ENCODE data around the gene SOX9.
"Not testable (repeated sequence)": the region's sequence is repeated elsewhere in the genome, so short reads cannot be mapped to it uniquely, and the experiment has no call there.

The SOX9 gene

GRCh38 chr17:72111336-72111923, 9.4 kb upstream of the SOX9 start:
- DNase-seq (ENCODE audit: low spot score) = no peak

GRCh38 chr17:72111926-72112325, 8.9 kb upstream of the SOX9 start:
- not testable (repeated sequence) for DNase-seq (ENCODE audit: low spot score)

- DNase-seq (ENCODE audit: low spot score) = no peak
Measured at GRCh38 chr17:72113751-72114150, 7.1 kb upstream of the SOX9 start.

DNA sequence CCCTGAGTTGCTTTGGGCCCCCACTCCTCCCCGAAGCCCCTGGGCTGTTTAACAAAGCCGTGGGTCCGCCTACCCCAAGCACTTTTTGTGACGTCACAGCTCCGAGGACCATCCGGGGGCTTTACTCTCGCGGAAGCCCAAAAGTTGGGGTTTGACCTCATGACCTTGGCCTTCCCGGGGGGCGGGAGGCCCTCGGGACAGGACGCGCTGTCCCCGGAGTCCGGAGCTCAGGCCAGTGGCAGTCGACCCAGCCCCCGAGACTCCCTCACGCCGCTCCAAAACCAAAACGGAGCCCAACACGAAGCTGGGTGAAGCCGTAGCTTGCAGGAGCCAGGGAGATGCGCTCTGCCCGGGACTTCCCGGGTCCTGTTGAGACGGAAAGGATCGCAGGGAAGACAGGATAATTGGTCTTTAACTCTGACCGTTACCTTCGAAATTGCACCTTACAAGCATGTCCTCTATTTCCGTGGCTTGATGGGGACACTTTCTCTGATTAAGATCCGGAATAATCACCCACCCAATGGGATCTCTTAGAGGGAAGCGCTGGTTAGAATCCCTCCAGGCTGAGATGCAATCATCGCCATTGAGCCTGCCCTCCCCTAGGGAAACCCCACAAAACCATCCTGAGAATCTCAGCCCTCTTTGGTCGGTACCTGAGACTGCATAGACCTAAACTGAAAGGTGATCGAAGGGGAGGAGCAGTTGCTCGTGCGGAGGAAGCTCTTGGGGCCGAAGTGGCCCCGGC, 4.9 kb upstream of the SOX9 start:
- DNase-seq (ENCODE audit: low spot score) = no peak

DNA sequence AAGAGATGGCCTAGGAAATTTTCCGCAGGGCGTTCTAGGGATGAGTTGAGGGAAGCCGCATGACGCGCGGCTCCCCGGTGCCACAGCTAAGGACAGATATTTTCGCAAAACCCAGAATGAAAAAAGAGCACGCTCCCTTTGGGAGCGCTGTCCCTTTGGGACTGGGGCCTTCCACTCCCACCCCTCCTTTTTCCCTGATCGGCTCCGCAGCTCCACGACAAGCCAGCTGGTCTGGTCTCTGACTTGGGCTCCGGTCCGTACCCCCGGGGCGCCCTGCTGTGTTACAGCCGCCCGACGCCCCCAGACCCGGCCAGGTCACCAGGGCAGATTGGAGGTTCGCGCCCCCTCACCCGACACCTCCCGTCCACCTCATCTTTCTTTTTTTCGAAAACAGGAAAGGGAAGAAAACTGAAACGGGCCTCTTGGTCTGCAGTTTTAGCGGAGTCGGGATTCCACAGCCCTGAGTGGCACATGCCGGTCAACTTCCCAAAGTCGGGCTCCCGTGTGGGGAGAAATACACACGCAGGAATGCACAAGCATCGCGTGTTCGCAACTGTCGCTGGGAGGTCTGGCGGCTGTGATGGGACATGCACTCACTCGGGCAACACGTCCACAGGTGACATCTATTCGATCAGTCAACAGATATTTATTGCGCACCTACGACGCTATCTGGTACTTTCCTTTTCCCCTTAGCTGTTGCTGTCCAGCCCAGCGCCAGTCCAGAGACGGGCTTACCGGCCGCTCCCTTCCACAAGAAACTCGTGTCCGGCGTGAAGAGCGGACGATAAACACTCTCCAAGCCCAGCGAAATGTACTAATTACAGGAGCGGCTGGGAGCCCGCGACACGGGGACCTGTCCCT, 3.9 kb upstream of the SOX9 start:
- DNase-seq (ENCODE audit: low spot score) = no peak

DNA sequence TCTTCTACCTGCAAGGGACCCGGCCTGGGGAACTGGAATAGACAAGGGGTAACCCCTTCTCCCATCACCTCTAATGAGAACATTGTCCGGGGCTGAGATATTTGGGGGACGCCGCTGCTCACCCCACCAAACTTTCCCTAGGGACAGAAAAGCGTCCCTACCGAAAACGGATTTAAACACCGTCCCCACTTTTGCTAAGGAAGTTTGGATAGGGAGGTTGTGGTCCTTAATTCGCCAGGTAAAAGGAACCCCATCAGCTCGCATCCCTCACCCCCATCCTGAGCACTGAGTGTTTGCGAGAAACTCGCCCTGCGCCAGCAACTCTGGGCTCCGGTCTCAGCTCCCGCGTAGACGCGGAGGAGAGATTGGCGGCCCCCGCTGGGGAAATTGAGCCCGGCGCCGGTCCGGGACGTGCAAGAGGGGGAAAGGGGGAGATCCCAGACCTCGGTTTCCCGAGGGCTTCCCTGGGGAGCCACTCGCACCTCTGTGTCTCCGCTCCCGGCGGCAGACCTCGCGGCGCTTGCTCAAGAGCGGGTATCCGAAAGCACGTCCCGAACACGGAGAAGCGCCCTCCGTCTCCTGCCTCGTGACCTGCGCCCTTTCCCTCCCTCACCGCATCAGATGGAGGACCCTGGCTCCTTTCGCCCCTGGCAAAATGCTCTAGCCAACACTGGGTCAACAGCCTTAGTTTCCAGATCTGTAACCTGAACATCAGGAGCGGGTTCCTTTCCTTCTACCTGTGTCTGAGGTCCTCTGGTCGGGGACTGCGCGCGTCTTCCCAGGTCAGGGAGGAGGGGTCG, 3.1 kb upstream of the SOX9 start:
- DNase-seq (ENCODE audit: low spot score) = no peak

DNA sequence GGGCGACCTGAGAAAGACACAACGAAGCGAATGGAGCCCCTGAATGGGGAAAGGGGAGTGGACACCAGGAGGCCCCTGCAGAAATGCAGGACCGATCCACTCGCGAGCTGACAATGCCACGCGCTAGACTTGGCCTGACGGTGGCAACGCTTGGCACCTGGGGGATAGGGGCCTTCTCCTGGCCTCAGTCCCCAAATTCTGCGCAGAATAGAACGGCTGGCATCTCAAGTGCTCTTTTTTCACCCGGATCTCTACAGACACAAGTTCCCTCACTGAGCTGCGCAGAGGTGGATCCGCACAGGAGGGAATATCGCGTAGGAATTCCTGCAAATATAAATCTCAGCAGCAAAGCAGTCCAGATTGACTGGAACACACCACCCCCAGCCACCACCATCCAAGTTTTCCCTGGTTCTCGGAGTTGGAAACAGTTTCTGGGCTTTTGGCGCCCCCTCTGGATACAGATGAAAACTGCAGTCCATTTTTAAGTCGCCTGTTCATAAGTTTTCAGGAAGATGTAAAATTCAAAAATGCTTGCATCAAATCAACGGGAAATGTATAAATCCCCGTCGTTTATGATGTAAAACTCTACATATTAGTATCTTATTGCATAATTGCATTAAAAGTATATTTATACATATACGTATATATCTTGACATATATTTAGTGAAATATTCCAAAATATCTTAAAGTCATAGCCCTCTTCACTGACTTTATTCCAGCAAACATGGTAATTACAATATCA, 2.3 kb upstream of the SOX9 start:
- DNase-seq (ENCODE audit: low spot score) = peak; percentile 79

- DNase-seq (ENCODE audit: low spot score) = no peak
Measured at GRCh38 chr17:72119077-72119872, 1.5 kb upstream of the SOX9 start.

- peak; percentile 78 for DNase-seq (ENCODE audit: low spot score)
Measured at GRCh38 chr17:72119873-72120641, 763 bp upstream of the SOX9 start.

GRCh38 chr17:72121164-72122009, 567 bp downstream of the SOX9 start:
- DNase-seq (ENCODE audit: low spot score) = peak; percentile 75

DNA sequence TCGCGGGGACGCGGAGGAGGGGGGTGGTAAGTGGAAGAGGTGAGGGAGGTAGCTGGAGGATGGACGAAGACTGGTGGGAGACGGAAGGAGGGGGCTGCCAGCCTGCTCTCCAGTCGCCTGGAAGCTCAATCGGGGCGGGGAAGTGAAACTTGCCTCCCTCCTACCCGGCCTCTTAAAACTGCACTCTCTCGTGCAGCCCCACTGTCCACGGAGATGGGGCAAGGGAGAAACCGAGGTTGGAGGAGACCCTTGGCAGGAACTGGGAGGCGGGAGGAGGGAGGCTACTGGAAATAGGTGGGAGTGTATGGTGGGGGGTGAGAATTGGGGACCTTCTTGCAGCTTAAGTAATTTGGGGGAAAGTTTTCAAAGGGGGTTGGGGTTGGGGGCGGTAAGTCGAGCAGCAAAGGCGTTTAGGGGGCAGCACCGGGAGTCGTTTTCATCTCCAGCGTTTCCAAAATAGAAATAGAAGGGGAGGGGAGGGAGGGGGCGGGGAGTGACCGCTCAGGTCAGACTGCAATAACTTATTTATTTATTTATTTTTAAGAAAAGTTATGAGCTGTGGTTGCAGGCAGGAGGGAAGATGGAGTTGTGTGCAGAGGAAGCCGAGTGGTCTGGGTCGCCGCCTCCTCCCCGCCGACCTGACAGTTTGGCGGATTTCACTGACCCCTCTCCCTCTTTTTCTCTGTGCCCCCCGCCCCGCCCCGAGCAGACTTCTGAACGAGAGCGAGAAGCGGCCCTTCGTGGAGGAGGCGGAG, 1.4 kb downstream of the SOX9 start:
- DNase-seq (ENCODE audit: low spot score) = peak; percentile 70

DNA sequence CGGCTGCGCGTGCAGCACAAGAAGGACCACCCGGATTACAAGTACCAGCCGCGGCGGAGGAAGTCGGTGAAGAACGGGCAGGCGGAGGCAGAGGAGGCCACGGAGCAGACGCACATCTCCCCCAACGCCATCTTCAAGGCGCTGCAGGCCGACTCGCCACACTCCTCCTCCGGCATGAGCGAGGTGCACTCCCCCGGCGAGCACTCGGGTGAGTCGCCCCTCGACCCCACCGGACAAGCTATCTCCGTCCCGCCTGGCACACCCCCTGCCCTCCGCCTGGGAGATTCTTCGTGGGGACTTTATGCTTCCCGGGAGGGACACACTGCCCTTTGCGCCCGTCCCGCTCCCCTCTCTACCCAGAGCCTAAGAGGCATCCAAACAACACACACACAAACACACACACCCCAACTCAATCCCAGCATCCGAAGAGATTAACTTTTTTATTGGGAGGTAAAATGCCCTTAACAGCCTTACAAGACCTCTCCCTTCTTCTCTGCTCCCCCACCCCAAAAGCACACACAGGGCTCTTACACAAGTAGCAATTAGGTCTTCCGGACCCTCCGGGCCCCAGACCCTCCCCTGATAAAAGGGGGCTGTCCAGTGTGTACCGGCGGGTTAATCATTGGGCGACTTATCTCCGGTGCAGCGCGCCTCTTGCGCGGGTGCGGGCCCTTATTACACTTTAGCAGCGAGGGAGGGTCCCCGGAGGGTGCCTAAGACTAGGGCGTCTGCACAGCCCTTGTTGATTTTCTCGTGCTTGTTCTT, 2.1 kb downstream of the SOX9 start:
- peak; percentile 69 for DNase-seq (ENCODE audit: low spot score)

GRCh38 chr17:72123530-72124437, 3.0 kb downstream of the SOX9 start:
- DNase-seq (ENCODE audit: low spot score) = no peak

DNA sequence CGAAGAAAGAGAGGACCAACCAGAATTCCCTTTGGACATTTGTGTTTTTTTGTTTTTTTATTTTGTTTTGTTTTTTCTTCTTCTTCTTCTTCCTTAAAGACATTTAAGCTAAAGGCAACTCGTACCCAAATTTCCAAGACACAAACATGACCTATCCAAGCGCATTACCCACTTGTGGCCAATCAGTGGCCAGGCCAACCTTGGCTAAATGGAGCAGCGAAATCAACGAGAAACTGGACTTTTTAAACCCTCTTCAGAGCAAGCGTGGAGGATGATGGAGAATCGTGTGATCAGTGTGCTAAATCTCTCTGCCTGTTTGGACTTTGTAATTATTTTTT, 3.6 kb downstream of the SOX9 start:
- no peak for DNase-seq (ENCODE audit: low spot score)

- no peak for DNase-seq (ENCODE audit: low spot score)
Measured at GRCh38 chr17:72125226-72125651, 4.4 kb downstream of the SOX9 start.

DNA sequence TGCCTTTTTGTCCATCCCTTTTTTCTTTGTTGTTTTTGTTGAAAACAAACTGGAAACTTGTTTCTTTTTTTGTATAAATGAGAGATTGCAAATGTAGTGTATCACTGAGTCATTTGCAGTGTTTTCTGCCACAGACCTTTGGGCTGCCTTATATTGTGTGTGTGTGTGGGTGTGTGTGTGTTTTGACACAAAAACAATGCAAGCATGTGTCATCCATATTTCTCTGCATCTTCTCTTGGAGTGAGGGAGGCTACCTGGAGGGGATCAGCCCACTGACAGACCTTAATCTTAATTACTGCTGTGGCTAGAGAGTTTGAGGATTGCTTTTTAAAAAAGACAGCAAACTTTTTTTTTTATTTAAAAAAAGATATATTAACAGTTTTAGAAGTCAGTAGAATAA, 4.9 kb downstream of the SOX9 start:
- DNase-seq (ENCODE audit: low spot score) = no peak
